HG02970 (cell line): ENCODE results near the gene RND1.

Source experiments
- ATAC-seq: cut with Tn5 transposase; IDR thresholded peaks from one replicate; pipeline ENCODE4 v1.9.1; 2021; ENCODE audit warnings: mild to moderate bottlenecking, moderate library complexity, moderate number of reproducible peaks; ENCODE audit not compliant: unreplicated experiment, low FRiP score

The RND1 gene

DNA sequence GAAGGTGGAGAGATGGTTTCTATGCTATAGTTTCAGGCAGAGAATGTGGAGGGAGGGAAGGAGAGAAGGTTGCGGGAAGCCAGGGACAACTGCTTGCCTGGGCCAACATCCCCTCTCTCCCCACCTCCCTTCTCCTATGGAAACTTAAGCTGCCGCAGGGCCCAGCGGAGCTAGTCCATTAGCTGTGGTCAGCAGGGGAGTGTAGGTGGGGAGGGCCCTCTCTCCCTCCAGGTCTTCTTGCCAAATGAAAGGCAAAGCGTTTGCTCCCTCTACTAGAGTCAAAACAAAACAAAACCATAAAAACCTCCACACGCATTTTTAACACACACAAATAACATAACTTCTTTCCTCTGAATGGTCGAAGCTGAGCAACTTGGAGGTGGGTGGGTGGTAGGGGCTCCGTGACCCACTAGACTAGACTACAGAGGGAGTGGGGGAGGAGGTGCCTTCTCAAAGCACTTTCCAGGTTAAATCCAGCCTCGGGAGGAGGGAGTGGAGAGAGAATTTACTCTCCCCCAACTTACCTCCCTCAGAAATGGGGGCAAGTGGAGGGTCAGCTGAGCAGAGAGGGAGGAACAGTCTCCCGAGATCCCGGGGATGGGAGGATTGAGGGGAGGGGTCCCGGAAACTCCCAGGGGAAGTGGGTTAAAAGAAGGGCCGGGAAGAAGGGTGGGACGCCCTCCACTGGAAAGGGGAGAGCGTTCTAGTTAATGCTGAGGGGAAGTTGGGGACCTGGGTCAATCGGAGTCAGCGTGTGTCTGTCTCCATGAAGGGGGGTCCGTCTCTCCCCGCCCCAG is 52.0 kb downstream of the RND1 start:
- no peak for ATAC-seq

DNA sequence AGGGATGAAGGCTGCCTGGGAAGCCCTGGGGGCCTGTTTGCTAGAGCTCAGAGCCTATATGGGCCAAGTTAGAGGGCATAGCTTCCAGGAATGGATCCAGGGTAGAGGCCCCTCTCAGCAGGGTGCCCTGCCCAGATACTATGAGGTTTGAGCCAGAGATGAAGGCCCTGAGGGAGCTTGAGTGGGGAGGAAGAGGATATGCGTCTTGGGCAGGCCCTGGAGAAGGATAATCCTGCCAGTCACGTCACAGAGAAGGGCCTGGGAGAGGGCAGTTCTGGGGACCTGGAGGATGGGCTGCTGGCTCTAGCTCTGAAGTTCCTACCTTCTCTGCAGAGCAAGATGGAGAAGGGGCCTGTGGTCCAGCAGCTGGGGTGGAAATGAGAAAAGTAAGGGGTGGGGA is 53.3 kb downstream of the RND1 start:
- no peak for ATAC-seq

DNA sequence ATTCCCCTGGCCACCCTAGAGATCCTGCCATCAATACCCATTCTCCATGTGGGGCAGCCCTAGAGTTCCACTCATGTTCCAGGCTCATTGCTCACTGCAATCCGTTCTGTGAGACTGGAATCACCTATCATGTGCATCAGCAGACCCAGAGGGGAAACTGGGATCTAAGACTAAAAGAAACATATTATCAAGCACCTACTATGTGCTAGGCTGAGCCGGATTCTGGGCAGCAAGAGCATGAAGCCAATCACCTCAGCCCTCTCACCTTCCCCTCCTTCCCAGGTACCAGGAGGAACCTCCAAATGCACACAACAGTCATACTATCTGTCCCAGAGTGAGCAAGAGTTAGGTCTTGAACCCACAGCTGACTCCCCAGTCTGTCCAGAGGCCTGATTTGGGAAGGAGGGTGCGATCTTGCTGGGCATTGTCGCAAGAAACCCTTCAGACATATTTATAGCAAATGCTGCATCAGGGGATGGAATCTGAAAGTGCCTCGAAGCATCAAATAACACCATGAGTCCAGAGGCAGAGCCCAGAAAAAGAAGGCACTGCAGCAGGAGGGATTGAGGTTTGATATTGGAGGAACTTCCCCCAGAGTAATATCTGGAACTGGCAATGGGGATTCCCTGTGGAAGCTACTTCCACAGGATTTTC is 54.1 kb downstream of the RND1 start:
- ATAC-seq, result no peak

DNA sequence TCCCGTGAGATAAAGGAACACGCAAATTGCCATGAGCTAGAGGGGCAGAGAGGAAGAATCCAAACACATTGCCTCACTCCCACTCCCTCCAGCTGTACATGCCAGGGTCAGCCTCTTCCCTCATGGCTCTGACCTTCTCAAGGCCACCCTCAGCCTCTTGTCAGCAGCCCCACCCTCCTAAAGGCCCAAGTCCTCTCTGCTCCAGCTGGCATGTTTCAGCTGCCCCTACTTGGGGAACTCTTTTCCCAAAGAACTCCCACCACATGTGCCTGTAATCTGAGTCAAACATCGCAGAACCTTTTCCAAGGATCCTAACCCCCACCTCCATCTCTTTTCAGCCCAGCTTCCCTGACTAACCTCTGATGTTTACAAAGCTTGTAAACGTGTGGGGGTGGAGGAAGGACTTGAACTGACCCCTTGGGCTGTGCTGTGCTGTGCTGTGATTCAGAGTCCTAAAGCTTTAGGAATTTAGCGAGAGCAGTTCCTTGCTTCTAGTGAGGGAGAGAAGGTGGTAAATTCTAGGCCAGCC is 54.7 kb downstream of the RND1 start:
- ATAC-seq, result no peak

DNA sequence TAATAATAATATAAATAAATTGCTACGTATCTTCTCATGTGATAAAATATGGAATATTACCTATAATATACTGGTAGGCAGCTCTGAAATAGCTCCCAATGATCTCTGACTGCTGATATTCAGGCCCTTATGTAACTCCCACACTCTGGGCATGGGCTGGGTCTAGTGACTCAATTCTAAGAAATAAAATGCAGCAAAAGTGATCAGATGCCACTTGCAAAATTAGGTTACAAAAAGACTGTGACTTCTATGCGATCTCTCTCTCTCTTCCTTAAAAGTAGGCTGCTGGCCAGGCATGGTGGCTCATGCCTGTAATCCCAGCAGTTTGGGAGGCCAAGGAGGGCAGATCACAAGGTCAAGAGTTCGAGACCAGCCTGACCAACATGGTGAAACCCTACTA is 57.7 kb downstream of the RND1 start:
- ATAC-seq, result no peak
